Ascending aorta (tissue), 2 donors: ENCODE measurements around the gene NTRK3. TPM values are rescaled to one million over a fixed set of nuclear protein-coding genes. Genes with fewer than 3 reads are reported as not detected.

Experiments used
- DNase-seq, 2 donors: peaks; one replicate each; pipeline ENCODE4 v3.0.0-alpha.2; 2019; ENCODE audit warnings: low spot score in 2 of 2
- H3K27ac ChIP-seq, 2 donors: fragments of 200-600 bp; sonication (generic); one replicate each; pipeline ENCODE4 v1.5.1; 2016 to 2017; ENCODE audit warnings: mild to moderate bottlenecking in 1 of 2
- H3K27me3 ChIP-seq: fragments of 200-600 bp; sonication (generic); one replicate; pipeline ENCODE4 v1.5.1; 2017
- H3K36me3 ChIP-seq, 2 donors: fragments of 200-600 bp; sonication (generic); one replicate each; pipeline ENCODE4 v1.5.1; 2016
- H3K4me1 ChIP-seq, 2 donors: fragments of 200-600 bp; sonication (generic); one replicate each; pipeline ENCODE4 v1.5.1; 2016 to 2017; ENCODE audit warnings: mild to moderate bottlenecking in 1 of 2
- H3K4me3 ChIP-seq, 2 donors: fragments of 200-600 bp; sonication (generic); one replicate each; pipeline ENCODE4 v1.5.1; 2016 to 2017; ENCODE audit warnings: mild to moderate bottlenecking in 1 of 2
- H3K9me3 ChIP-seq, 2 donors: fragments of 200-600 bp; sonication (generic); one replicate each; pipeline ENCODE4 v1.5.1; 2016
- intact Hi-C: fragments of 100-400 bp; cut with DNase I; formaldehyde crosslinking; loops from one replicate; pipeline ENCODE4 v1.15.1; 2023
- total RNA-seq: library from RNA; depleted of rRNA; stranded (reverse); fragments of >200 nt; gene quantifications from one replicate; pipeline ENCODE4 v1.1.0, GENCODE V29; 2016
- TF ChIP-seq, protein P1 (sequence below), 3 experiments: fragments of 200-600 bp in 2 of 3; fragments of 450-650 bp in 1 of 3; sonication (generic) in 2 of 3; IDR thresholded peaks; one replicate each; pipeline ENCODE4 v1.5.1; 2016 to 2019; ENCODE audit warnings: antibody characterized with exemption in 3 of 3, mild to moderate bottlenecking in 1 of 3, moderate library complexity in 1 of 3

NTRK3 gene
- 52.7 TPM for total RNA-seq

- TF ChIP-seq, protein P1, sequence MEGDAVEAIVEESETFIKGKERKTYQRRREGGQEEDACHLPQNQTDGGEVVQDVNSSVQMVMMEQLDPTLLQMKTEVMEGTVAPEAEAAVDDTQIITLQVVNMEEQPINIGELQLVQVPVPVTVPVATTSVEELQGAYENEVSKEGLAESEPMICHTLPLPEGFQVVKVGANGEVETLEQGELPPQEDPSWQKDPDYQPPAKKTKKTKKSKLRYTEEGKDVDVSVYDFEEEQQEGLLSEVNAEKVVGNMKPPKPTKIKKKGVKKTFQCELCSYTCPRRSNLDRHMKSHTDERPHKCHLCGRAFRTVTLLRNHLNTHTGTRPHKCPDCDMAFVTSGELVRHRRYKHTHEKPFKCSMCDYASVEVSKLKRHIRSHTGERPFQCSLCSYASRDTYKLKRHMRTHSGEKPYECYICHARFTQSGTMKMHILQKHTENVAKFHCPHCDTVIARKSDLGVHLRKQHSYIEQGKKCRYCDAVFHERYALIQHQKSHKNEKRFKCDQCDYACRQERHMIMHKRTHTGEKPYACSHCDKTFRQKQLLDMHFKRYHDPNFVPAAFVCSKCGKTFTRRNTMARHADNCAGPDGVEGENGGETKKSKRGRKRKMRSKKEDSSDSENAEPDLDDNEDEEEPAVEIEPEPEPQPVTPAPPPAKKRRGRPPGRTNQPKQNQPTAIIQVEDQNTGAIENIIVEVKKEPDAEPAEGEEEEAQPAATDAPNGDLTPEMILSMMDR (IDR thresholded peaks at IDR 0.05): no peak
- no peaks in the 10 kb centered on the region for H3K9me3 ChIP-seq
- intact Hi-C loops: loop anchor here (5.0 to 10.0 kb wide), 2 partner anchors 639 to 782 kb away; no protein-coding TSS in a partner anchor
- H3K36me3 ChIP-seq: no peaks in the 10 kb centered on the region
- peak within 1 kb of the TSS; percentile 76 to 79 for H3K4me3 ChIP-seq
- peaks cover 4 to 17% of the 10 kb centered on the region in 2 donors for H3K4me1 ChIP-seq
- no peak for DNase-seq
- H3K27me3 ChIP-seq: no peaks in the 10 kb centered on the region
- H3K27ac ChIP-seq: peak within 1 kb of the TSS; percentile 83 to 86
These were observed at the start of gene NTRK3 for GRCh38 chr15:88256279-88257230. Gene NTRK3 (minus strand): TSS chr15:88256739. CDS start chr15:88256153, 586 bp downstream.

GRCh38 chr15:88303395-88303794 lies 46.9 kb upstream of the NTRK3 start:
- Histone ChIP-seq H3K4me3 (no peak overlapping the region), H3K4me1 (no peaks in the 10 kb centered on the region), H3K27me3 (no peaks in the 10 kb centered on the region), H3K9me3 (no peaks in the 10 kb centered on the region), H3K27ac (no peak overlapping the region), H3K36me3 (no peaks in the 10 kb centered on the region)
- TF ChIP-seq, protein P1 (IDR thresholded peaks at IDR 0.05): no peak
- intact Hi-C loops: no loop called here
- DNase-seq: no peak

DNA sequence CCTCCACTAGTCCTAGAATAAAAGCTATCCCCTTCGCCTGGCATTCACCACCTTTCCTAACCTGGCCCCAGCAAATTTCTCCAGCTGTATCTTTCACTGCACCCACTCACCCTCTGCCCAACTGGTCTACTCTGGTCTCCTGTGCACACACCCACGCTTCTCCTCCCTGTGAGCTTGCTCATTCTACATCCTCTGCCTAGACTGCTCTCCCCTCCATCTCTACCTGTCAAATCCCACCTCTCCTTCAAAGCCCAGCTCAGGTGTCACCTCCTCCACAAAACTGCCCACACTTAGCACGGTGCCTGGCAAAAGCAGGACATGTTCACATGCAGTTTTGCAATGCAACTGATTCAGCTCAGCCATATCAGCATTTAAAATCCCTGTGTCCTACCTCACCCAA lies 45.8 kb upstream of the NTRK3 start:
- no peaks in the 10 kb centered on the region for H3K9me3 ChIP-seq
- H3K36me3 ChIP-seq: no peaks in the 10 kb centered on the region
- TF ChIP-seq, protein P1 (IDR thresholded peaks at IDR 0.05): no peak
- H3K4me3 ChIP-seq: no peak overlapping the region
- no peak for DNase-seq
- intact Hi-C loops: no loop called here
- H3K27ac ChIP-seq: no peak overlapping the region
- no peaks in the 10 kb centered on the region for H3K4me1 ChIP-seq
- H3K27me3 ChIP-seq: no peaks in the 10 kb centered on the region

DNA sequence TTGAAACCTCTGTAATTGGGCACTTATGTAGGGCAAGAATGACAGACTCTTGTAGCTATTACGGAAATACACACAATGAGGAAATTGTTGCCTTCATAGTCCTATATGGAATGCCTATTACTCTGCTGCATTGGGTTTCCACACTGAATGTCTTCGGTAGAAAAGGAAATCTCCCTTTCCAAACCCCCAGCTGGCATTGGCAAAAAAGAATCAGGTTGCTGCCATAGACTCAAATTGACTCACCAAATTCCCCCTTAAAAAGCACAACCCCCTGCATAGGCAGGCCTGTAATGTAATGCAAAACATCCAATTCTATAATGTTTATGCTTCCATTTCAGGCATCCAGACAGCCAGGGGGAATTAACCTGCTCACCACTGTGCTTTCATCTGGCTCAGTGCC lies 44.8 kb upstream of the NTRK3 start:
- TF ChIP-seq, protein P1 (IDR thresholded peaks at IDR 0.05): no peak
- Histone ChIP-seq H3K4me1 (no peaks in the 10 kb centered on the region), H3K36me3 (no peaks in the 10 kb centered on the region), H3K4me3 (no peak overlapping the region), H3K27me3 (no peaks in the 10 kb centered on the region), H3K9me3 (no peaks in the 10 kb centered on the region), H3K27ac (no peak overlapping the region)
- intact Hi-C loops: no loop called here
- no peak for DNase-seq

- TF ChIP-seq, protein P1 (IDR thresholded peaks at IDR 0.05): no peak
- intact Hi-C loops: no loop called here
- H3K27me3 ChIP-seq: no peaks in the 10 kb centered on the region
- no peaks in the 10 kb centered on the region for H3K36me3 ChIP-seq
- no peak overlapping the region for H3K4me3 ChIP-seq
- no peaks in the 10 kb centered on the region for H3K9me3 ChIP-seq
- H3K27ac ChIP-seq: no peak overlapping the region
- H3K4me1 ChIP-seq: no peaks in the 10 kb centered on the region
- DNase-seq: no peak
These were observed 44.3 kb upstream of the NTRK3 start for GRCh38 chr15:88300861-88301260.
